HEK293 (cell line): ENCODE measurements around the gene MYO1D.

Source experiments
- CTCF ChIA-PET: fragments of 350-600 bp; formaldehyde crosslinking; extraction: SDS; loops from one replicate; lab custom pipeline; 2021; ENCODE audit warnings: antibody characterized with exemption; lab: Yijun Ruan, JAX
- POLR2A ChIA-PET: fragments of 300-600 bp; formaldehyde crosslinking; extraction: SDS; loops from one replicate; lab custom pipeline; 2020; ENCODE audit warnings: antibody characterized with exemption, inconsistent platforms; lab: Yijun Ruan, JAX
- H3K27ac ChIP-seq: fragments of 200-500 bp; sonication (Bioruptor generic); 2 replicates; pipeline ENCODE4 v1.5.1; 2014; ENCODE audit warnings: low read depth, low read length, control low read depth, inconsistent platforms; ENCODE audit errors: extremely low read depth
- H3K36me3 ChIP-seq, 2 experiments: fragments of 200-500 bp in 1 of 2; sonication (Bioruptor generic) in 1 of 2; 1 replicate in 1 of 2; 2 replicates in 1 of 2; pipeline ENCODE4 v1.5.1; 2014 to 2017; ENCODE audit warnings: inconsistent platforms in 2 of 2, low read length in 2 of 2; ENCODE audit not compliant: control insufficient read depth in 2 of 2, insufficient read depth in 1 of 2
- H3K4me1 ChIP-seq: fragments of 200-500 bp; sonication (Bioruptor generic); 2 replicates; pipeline ENCODE4 v1.5.1; 2014; ENCODE audit warnings: mild to moderate bottlenecking, low read length, inconsistent platforms; ENCODE audit not compliant: control insufficient read depth, insufficient read depth
- H3K4me3 ChIP-seq: 2 replicates; pipeline ENCODE4 v1.5.1; 2011; ENCODE audit warnings: low read depth, mild to moderate bottlenecking, control low read depth, low read length, moderate library complexity
- H3K9me3 ChIP-seq: fragments of 200-500 bp; sonication (Bioruptor generic); 2 replicates; pipeline ENCODE4 v1.5.1; 2014; ENCODE audit warnings: low read depth, low read length, inconsistent platforms; ENCODE audit not compliant: control insufficient read depth, insufficient read depth
- SCRT2 ChIP-seq: fragments of 450-650 bp; formaldehyde crosslinking; IDR thresholded peaks from 2 replicates; pipeline ENCODE4 v1.5.1; 2016; ENCODE audit warnings: missing biosample characterization, missing genetic modification characterization
- SP7 ChIP-seq: fragments of 450-650 bp; formaldehyde crosslinking; IDR thresholded peaks from 2 replicates; pipeline ENCODE4 v1.5.1; 2016; ENCODE audit warnings: missing biosample characterization, missing genetic modification characterization
- ZFP69B ChIP-seq: fragments of 450-650 bp; formaldehyde crosslinking; IDR thresholded peaks from 2 replicates; pipeline ENCODE4 v1.5.1; 2016; ENCODE audit warnings: missing biosample characterization, missing genetic modification characterization
- ZNF239 ChIP-seq: fragments of 450-650 bp; formaldehyde crosslinking; IDR thresholded peaks from 2 replicates; pipeline ENCODE4 v1.5.1; 2016; ENCODE audit warnings: missing biosample characterization, missing genetic modification characterization
- ZNF302 ChIP-seq: fragments of 450-650 bp; formaldehyde crosslinking; IDR thresholded peaks from 2 replicates; pipeline ENCODE4 v1.5.1; 2016; ENCODE audit warnings: missing biosample characterization, missing genetic modification characterization, low read depth
- ZNF513 ChIP-seq: fragments of 450-650 bp; IDR thresholded peaks from 2 replicates; pipeline ENCODE4 v1.5.1; 2018; ENCODE audit warnings: missing biosample characterization, missing genetic modification characterization
- ZNF555 ChIP-seq: fragments of 450-650 bp; formaldehyde crosslinking; conservative IDR thresholded peaks from 2 replicates; pipeline ENCODE4 v1.5.1; 2017; ENCODE audit warnings: missing biosample characterization, mild to moderate bottlenecking, missing genetic modification characterization, inconsistent platforms
- TF ChIP-seq, protein P1 (sequence below): fragments of 450-650 bp; formaldehyde crosslinking; IDR thresholded peaks from 2 replicates; pipeline ENCODE4 v1.5.1; 2016; ENCODE audit warnings: missing biosample characterization, missing genetic modification characterization
- TF ChIP-seq, protein P2 (sequence below): fragments of 450-650 bp; formaldehyde crosslinking; IDR thresholded peaks from 2 replicates; pipeline ENCODE4 v1.5.1; 2016; ENCODE audit warnings: missing biosample characterization, missing genetic modification characterization
- TF ChIP-seq, protein P3 (sequence below): fragments of 450-650 bp; formaldehyde crosslinking; IDR thresholded peaks from 2 replicates; pipeline ENCODE4 v1.5.1; 2016; ENCODE audit warnings: missing biosample characterization, missing genetic modification characterization

The MYO1D gene

GRCh38 chr17:32508926-32509325 is 368.0 kb downstream of the MYO1D start:
- TF ChIP-seq ZNF555 (tag by site-specific recombination): no peak
- TF ChIP-seq, protein P1, sequence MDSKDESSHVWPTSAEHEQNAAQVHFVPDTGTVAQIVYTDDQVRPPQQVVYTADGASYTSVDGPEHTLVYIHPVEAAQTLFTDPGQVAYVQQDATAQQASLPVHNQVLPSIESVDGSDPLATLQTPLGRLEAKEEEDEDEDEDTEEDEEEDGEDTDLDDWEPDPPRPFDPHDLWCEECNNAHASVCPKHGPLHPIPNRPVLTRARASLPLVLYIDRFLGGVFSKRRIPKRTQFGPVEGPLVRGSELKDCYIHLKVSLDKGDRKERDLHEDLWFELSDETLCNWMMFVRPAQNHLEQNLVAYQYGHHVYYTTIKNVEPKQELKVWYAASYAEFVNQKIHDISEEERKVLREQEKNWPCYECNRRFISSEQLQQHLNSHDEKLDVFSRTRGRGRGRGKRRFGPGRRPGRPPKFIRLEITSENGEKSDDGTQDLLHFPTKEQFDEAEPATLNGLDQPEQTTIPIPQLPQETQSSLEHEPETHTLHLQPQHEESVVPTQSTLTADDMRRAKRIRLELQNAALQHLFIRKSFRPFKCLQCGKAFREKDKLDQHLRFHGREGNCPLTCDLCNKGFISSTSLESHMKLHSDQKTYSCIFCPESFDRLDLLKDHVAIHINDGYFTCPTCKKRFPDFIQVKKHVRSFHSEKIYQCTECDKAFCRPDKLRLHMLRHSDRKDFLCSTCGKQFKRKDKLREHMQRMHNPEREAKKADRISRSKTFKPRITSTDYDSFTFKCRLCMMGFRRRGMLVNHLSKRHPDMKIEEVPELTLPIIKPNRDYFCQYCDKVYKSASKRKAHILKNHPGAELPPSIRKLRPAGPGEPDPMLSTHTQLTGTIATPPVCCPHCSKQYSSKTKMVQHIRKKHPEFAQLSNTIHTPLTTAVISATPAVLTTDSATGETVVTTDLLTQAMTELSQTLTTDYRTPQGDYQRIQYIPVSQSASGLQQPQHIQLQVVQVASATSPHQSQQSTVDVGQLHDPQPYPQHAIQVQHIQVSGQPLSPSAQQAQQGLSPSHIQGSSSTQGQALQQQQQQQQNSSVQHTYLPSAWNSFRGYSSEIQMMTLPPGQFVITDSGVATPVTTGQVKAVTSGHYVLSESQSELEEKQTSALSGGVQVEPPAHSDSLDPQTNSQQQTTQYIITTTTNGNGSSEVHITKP (tag by site-specific recombination): no peak
- no peak for TF ChIP-seq ZFP69B
- no peak for TF ChIP-seq ZNF302 (tag by site-specific recombination)
- no peak for TF ChIP-seq ZNF513 (tag by site-specific recombination)
- TF ChIP-seq, protein P2, sequence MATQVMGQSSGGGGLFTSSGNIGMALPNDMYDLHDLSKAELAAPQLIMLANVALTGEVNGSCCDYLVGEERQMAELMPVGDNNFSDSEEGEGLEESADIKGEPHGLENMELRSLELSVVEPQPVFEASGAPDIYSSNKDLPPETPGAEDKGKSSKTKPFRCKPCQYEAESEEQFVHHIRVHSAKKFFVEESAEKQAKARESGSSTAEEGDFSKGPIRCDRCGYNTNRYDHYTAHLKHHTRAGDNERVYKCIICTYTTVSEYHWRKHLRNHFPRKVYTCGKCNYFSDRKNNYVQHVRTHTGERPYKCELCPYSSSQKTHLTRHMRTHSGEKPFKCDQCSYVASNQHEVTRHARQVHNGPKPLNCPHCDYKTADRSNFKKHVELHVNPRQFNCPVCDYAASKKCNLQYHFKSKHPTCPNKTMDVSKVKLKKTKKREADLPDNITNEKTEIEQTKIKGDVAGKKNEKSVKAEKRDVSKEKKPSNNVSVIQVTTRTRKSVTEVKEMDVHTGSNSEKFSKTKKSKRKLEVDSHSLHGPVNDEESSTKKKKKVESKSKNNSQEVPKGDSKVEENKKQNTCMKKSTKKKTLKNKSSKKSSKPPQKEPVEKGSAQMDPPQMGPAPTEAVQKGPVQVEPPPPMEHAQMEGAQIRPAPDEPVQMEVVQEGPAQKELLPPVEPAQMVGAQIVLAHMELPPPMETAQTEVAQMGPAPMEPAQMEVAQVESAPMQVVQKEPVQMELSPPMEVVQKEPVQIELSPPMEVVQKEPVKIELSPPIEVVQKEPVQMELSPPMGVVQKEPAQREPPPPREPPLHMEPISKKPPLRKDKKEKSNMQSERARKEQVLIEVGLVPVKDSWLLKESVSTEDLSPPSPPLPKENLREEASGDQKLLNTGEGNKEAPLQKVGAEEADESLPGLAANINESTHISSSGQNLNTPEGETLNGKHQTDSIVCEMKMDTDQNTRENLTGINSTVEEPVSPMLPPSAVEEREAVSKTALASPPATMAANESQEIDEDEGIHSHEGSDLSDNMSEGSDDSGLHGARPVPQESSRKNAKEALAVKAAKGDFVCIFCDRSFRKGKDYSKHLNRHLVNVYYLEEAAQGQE (tag by site-specific recombination): no peak
- Histone ChIP-seq H3K9me3 (no peaks in the 10 kb centered on the region), H3K27ac (no peak overlapping the region), H3K4me1 (no peaks in the 10 kb centered on the region), H3K36me3 (no peaks in the 10 kb centered on the region), H3K4me3 (no peak overlapping the region)
- ChIA-PET CTCF (interaction anchor here (0.5 to 1.4 kb wide), 3 partner anchors 25 to 658 kb away, joined by 3 to 4 read pairs (median 4); no protein-coding TSS in a partner anchor), POLR2A (interaction anchor here (1.4 kb wide), 1 partner anchor 64 kb away, joined by 4 read pairs; the partner anchor contains the start of gene PSMD11)

GRCh38 chr17:32504166-32504990 is 372.5 kb downstream of the MYO1D start:
- TF ChIP-seq ZNF239 (tag by site-specific recombination) (no peak), ZNF302 (tag by site-specific recombination) (no peak), SP7 (tag by site-specific recombination) (no peak), SCRT2 (no peak)
- TF ChIP-seq, protein P3, sequence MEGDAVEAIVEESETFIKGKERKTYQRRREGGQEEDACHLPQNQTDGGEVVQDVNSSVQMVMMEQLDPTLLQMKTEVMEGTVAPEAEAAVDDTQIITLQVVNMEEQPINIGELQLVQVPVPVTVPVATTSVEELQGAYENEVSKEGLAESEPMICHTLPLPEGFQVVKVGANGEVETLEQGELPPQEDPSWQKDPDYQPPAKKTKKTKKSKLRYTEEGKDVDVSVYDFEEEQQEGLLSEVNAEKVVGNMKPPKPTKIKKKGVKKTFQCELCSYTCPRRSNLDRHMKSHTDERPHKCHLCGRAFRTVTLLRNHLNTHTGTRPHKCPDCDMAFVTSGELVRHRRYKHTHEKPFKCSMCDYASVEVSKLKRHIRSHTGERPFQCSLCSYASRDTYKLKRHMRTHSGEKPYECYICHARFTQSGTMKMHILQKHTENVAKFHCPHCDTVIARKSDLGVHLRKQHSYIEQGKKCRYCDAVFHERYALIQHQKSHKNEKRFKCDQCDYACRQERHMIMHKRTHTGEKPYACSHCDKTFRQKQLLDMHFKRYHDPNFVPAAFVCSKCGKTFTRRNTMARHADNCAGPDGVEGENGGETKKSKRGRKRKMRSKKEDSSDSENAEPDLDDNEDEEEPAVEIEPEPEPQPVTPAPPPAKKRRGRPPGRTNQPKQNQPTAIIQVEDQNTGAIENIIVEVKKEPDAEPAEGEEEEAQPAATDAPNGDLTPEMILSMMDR (tag by site-specific recombination): no peak
- H3K4me1 ChIP-seq: no peaks in the 10 kb centered on the region
- no peak overlapping the region for H3K27ac ChIP-seq
- POLR2A ChIA-PET: no interaction called here
- H3K4me3 ChIP-seq: no peak overlapping the region
- H3K9me3 ChIP-seq: no peaks in the 10 kb centered on the region
- CTCF ChIA-PET: no interaction called here
- H3K36me3 ChIP-seq: no peaks in the 10 kb centered on the region
